ENCODE data around the gene UBE2E2. TPM values are rescaled to one million over a fixed set of nuclear protein-coding genes. Genes with fewer than 3 reads are reported as not detected.

The UBE2E2 gene
- polyA plus RNA-seq, 1 donor from 2014 or later = 19.8 TPM

DNA sequence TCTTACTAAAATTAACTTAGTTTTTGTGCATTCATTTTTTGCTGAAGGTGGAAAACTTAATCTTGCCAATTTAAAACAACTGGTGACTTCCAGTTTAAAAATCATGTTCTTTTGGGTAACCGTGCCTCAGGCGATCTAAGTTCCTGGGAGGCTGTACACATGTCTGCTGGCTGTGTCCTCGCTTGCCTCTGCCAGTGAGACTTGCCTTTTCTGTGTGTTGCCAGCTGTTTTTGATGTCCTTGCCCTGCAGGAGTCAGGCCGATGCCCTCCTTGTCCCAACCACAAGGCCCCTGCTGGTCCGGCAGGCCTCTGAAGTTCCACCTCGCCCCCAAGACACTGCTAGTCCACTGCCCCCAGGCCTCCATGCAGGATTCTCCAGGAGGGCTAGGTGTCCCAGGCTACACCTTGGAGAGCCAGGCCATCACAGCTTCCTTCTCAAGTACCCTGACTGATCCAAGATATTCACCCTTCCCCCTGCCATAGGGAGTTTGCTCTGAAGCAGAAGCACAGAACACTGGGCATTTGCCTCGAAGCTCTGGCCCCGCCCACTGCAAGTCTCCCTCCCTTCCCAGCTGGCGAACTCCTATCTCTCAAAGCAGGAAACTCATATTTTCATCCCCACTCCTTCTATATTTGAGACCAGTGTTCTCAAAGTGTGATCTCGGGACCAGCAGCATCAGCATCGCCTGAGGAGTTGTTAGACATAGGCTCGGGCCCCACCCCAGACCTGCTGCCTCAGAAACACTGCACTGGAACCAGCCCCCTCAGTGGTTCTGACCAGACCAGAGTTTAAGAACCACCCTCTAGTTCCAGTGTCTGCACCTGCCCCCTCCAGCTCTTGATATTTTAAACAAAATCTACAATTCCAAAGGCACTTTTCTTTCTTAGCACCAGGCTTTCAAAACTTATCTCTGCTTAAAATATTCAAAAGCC lies 416.8 kb downstream of the UBE2E2 start:
- Histone ChIP-seq H3K27me3 (ENCODE audit: insufficient read depth, low read depth, low read length) (no peaks in the 10 kb centered on the region), H3K4me2 (ENCODE audit: low read length) (no peak overlapping the region), H4K20me1 (ENCODE audit: insufficient read depth) (no peaks in the 10 kb centered on the region), H3K36me3 (ENCODE audit: insufficient read depth, low read length) (no peaks in the 10 kb centered on the region), H3F3A (ENCODE audit: insufficient read depth, low read length, poor library complexity, severe bottlenecking) (no peaks in the 10 kb centered on the region), H3K27ac (ENCODE audit: low read length) (no peak overlapping the region), H3K4me3 (ENCODE audit: low read length) (no peak overlapping the region), H3K79me2 (replicated peaks; ENCODE audit: insufficient read depth, low read length) (no peaks in the 10 kb centered on the region), H3K9me3 (ENCODE audit: low read length) (no peaks in the 10 kb centered on the region), H2AFZ (ENCODE audit: low read depth, low read length) (no peak overlapping the region), H3K9ac (ENCODE audit: low read length) (no peak overlapping the region), H3K9me2 (ENCODE audit: insufficient read depth, low read length) (no peaks in the 10 kb centered on the region)
- TF ChIP-seq EZH2 (IDR thresholded peaks at IDR 0.05; ENCODE audit: borderline replicate concordance, insufficient read depth, low read length, poor library complexity, severe bottlenecking) = no peak
- TF ChIP-seq, protein P1, sequence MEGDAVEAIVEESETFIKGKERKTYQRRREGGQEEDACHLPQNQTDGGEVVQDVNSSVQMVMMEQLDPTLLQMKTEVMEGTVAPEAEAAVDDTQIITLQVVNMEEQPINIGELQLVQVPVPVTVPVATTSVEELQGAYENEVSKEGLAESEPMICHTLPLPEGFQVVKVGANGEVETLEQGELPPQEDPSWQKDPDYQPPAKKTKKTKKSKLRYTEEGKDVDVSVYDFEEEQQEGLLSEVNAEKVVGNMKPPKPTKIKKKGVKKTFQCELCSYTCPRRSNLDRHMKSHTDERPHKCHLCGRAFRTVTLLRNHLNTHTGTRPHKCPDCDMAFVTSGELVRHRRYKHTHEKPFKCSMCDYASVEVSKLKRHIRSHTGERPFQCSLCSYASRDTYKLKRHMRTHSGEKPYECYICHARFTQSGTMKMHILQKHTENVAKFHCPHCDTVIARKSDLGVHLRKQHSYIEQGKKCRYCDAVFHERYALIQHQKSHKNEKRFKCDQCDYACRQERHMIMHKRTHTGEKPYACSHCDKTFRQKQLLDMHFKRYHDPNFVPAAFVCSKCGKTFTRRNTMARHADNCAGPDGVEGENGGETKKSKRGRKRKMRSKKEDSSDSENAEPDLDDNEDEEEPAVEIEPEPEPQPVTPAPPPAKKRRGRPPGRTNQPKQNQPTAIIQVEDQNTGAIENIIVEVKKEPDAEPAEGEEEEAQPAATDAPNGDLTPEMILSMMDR (IDR thresholded peaks at IDR 0.05; ENCODE audit: poor library complexity, severe bottlenecking) = no peak
- TF ChIP-seq RAD21 (conservative IDR thresholded peaks at IDR 0.05) = no peak
- TF ChIP-seq EP300 (conservative IDR thresholded peaks at IDR 0.05; ENCODE audit: poor library complexity, severe bottlenecking) = no peak
- no peak for TF ChIP-seq SMC3 (conservative IDR thresholded peaks at IDR 0.05; ENCODE audit: poor library complexity)
- TF ChIP-seq TAF1 (IDR thresholded peaks at IDR 0.05; ENCODE audit: low read depth) = no peak

DNA sequence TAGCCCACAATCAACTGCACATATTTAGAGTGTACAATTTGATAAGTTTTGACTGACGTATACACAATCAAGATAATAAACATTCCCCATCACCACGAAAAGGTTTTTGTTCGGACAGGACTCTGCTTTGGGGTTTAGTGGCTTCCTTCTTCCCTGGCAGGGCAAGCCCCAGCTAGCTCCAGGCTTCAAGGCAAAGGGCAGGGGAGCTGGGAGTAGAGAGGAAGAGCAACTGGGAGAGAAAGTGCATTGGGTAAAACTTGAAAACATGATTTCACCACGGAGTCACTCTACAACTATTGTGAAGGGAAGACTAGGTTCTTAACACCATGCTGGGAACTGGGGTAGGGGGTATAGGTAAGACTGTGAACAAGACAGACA lies 417.5 kb downstream of the UBE2E2 start:
- H3K36me3 ChIP-seq (ENCODE audit: insufficient read depth, low read length) = no peaks in the 10 kb centered on the region
- no peaks in the 10 kb centered on the region for H3K27me3 ChIP-seq (ENCODE audit: insufficient read depth, low read depth, low read length)
- no peak overlapping the region for H2AFZ ChIP-seq (ENCODE audit: low read depth, low read length)
- no peaks in the 10 kb centered on the region for H3K79me2 ChIP-seq (replicated peaks; ENCODE audit: insufficient read depth, low read length)
- H3K4me2 ChIP-seq (ENCODE audit: low read length) = no peak overlapping the region
- H3K4me3 ChIP-seq (ENCODE audit: low read length) = no peak overlapping the region
- H3K27ac ChIP-seq (ENCODE audit: low read length) = no peak overlapping the region
- H3F3A ChIP-seq (ENCODE audit: insufficient read depth, low read length, poor library complexity, severe bottlenecking) = no peaks in the 10 kb centered on the region
- no peaks in the 10 kb centered on the region for H3K9me2 ChIP-seq (ENCODE audit: insufficient read depth, low read length)
- no peak overlapping the region for H3K9ac ChIP-seq (ENCODE audit: low read length)
- TF ChIP-seq, protein P2, sequence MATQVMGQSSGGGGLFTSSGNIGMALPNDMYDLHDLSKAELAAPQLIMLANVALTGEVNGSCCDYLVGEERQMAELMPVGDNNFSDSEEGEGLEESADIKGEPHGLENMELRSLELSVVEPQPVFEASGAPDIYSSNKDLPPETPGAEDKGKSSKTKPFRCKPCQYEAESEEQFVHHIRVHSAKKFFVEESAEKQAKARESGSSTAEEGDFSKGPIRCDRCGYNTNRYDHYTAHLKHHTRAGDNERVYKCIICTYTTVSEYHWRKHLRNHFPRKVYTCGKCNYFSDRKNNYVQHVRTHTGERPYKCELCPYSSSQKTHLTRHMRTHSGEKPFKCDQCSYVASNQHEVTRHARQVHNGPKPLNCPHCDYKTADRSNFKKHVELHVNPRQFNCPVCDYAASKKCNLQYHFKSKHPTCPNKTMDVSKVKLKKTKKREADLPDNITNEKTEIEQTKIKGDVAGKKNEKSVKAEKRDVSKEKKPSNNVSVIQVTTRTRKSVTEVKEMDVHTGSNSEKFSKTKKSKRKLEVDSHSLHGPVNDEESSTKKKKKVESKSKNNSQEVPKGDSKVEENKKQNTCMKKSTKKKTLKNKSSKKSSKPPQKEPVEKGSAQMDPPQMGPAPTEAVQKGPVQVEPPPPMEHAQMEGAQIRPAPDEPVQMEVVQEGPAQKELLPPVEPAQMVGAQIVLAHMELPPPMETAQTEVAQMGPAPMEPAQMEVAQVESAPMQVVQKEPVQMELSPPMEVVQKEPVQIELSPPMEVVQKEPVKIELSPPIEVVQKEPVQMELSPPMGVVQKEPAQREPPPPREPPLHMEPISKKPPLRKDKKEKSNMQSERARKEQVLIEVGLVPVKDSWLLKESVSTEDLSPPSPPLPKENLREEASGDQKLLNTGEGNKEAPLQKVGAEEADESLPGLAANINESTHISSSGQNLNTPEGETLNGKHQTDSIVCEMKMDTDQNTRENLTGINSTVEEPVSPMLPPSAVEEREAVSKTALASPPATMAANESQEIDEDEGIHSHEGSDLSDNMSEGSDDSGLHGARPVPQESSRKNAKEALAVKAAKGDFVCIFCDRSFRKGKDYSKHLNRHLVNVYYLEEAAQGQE (IDR thresholded peaks at IDR 0.05; ENCODE audit: borderline replicate concordance) = no peak
- TF ChIP-seq MXI1 (conservative IDR thresholded peaks at IDR 0.05; ENCODE audit: poor library complexity, severe bottlenecking) (no peak), EP300 (conservative IDR thresholded peaks at IDR 0.05; ENCODE audit: poor library complexity, severe bottlenecking) (no peak), EZH2 (IDR thresholded peaks at IDR 0.05; ENCODE audit: borderline replicate concordance, insufficient read depth, low read length, poor library complexity, severe bottlenecking) (no peak)
- H4K20me1 ChIP-seq (ENCODE audit: insufficient read depth) = no peaks in the 10 kb centered on the region
- H3K9me3 ChIP-seq (ENCODE audit: low read length) = no peaks in the 10 kb centered on the region
